Astrocyte of the cerebellum (primary cell): ENCODE data around the gene CISTR.

ENCODE experiments used
- DNase-seq: peaks from one replicate; pipeline ENCODE4 v3.0.0-alpha.2; 2011; ENCODE audit warnings: low read depth
- H3K4me3 ChIP-seq: 2 replicates; pipeline ENCODE4 v1.5.1; 2011; ENCODE audit warnings: mild to moderate bottlenecking, low read depth, low read length, moderate library complexity
- in situ Hi-C: cut with HindIII; loops from 2 replicates; pipeline ENCODE4 v1.10.0; 2017; ENCODE audit warnings: low sequenced_read_pairs
- TF ChIP-seq, protein P1 (sequence below): IDR thresholded peaks from 2 replicates; pipeline ENCODE4 v1.5.1; 2012; ENCODE audit warnings: low read length, low read depth, moderate library complexity, mild to moderate bottlenecking; ENCODE audit errors: missing control alignments

CISTR gene

DNA sequence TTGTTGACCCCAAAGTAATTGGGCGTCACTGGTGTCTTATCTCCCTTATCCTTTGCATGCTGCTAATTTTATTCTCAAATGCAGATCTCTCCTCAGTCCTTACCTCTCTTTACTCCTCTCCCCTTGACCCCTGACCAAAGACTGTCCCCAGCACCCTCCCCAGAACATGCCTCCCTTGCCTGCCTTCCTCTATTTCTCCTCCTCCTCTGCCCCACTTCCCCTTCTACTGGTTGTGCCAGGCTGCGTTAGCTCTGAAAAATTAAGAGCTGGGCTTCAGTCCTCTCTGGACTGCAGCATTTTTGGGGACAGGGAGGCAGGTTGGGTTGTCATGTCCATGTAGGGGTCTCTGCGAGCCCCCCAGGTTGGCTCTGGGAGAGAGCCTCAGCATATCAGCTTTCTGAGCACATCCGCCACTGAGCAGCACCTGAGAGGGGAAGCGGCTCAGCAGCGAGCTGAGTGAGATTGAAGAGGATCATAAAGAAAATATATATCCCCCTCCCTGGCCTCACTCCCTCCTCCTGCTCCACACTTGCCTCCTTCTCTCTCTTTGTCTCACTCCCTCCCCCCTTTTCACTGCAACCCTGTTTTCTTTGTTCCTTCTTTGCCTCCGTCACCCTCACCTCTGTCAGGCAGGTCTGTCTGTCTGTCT, 6.4 kb upstream of the CISTR start:
- H3K4me3 ChIP-seq, result no peak overlapping the region
- TF ChIP-seq, protein P1, sequence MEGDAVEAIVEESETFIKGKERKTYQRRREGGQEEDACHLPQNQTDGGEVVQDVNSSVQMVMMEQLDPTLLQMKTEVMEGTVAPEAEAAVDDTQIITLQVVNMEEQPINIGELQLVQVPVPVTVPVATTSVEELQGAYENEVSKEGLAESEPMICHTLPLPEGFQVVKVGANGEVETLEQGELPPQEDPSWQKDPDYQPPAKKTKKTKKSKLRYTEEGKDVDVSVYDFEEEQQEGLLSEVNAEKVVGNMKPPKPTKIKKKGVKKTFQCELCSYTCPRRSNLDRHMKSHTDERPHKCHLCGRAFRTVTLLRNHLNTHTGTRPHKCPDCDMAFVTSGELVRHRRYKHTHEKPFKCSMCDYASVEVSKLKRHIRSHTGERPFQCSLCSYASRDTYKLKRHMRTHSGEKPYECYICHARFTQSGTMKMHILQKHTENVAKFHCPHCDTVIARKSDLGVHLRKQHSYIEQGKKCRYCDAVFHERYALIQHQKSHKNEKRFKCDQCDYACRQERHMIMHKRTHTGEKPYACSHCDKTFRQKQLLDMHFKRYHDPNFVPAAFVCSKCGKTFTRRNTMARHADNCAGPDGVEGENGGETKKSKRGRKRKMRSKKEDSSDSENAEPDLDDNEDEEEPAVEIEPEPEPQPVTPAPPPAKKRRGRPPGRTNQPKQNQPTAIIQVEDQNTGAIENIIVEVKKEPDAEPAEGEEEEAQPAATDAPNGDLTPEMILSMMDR, result no peak
- no peak for DNase-seq
- in situ Hi-C loops, result loop anchor here (25.0 kb wide), 1 partner anchor 429 kb away; the partner anchor contains the start of gene SMUG1

DNA sequence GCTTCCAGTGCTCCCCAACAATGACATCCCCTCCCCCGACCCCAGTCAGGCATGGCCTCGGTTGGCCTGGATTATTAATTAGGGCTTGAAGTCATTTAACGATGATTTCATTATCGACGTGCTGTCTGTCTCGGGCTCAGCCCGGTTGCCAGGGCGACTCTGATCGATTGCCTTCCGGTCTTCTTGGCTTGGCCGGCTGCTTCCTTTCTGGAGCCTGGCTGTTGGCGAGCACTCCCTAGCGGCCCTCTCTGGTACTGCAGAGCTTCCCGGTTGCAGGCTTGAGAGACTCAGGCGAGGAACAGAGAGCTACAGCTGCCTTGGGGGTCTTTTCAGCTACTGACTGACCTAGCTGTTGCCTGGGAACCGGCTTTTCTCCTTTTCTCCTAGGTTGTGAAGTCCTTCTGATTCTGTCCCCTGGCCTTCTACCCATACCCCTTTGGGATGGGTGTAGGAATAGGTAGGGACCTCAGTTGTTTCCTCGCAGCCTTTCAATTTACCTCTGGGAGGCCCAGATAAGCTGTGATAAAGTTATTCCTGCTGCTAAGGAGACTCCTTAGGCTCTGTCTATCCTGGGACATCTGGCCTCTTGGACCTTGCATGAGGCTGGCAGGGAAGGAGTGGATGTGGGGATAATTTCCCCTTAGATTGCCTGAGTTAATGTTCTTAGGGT, 5.5 kb upstream of the CISTR start:
- TF ChIP-seq, protein P1, result peak; percentile 89
- peak; percentile 19 for DNase-seq
- H3K4me3 ChIP-seq, result no peak overlapping the region
- in situ Hi-C loops, result loop anchor here (25.0 kb wide), 1 partner anchor 430 kb away; the partner anchor contains the start of gene SMUG1

DNA sequence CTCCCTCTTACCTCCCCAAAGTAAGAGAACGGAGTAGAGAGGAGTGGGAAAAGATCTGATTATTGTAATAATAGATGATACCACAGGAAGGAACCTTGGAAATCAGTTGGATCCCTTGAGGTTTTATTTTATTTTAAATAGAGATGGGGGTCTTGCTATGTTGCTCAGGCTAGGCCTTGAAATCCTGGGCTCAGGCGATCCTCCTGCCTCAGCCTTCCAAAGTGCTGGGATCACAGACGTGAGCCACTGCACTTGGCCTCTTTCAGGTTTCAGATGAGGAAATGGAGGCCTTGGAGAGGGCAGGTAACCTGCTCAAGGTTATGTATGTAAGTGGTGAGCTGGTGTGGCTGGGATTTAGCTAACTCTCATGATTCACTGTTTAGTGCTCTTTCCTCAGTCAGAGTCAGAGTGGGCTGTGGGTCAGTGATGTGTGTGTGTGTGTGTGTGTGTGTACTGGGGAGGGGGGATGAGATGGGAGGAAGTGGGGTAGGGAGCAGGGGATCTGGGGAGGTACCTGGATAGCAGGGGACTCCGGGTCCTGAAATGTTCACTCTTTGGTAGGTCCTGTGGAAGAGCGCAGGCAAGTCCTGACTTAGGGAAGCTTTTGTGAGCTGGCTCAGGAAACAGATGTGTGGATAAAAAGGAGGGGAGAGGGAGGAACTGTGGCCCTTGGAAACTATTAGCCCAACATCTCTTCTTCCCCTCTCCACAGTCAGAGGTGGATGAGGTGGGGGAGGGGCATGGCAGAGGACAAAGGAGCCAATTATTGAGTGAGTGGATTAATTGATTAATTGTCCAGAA, 4.7 kb upstream of the CISTR start:
- TF ChIP-seq, protein P1, result no peak
- DNase-seq, result no peak
- in situ Hi-C loops, result loop anchor here (25.0 kb wide), 1 partner anchor 431 kb away; the partner anchor contains the start of gene SMUG1
- H3K4me3 ChIP-seq, result no peak overlapping the region

DNA sequence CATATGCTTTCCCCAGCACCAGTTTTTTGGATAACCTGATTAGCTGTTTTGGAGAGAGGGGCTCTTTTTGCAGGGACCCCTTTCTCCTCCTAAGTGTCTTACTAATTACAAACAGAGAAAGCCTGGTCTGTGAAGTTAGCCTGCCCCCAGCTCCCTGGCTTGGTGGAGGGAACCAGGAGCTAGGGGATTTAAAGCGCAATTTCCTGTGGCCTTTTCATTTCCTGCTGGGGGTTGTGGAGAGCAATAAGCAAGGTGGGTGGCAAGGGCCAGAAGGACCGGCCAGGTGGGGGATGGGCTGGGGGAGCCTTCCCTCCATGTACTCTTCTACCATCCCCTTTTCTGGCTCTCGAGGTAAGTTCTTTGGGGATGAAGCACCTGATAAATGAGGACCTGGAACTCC, 4.1 kb upstream of the CISTR start:
- DNase-seq, result no peak
- in situ Hi-C loops, result loop anchor here (25.0 kb wide), 1 partner anchor 431 kb away; the partner anchor contains the start of gene SMUG1
- TF ChIP-seq, protein P1, result no peak
- H3K4me3 ChIP-seq, result no peak overlapping the region

DNA sequence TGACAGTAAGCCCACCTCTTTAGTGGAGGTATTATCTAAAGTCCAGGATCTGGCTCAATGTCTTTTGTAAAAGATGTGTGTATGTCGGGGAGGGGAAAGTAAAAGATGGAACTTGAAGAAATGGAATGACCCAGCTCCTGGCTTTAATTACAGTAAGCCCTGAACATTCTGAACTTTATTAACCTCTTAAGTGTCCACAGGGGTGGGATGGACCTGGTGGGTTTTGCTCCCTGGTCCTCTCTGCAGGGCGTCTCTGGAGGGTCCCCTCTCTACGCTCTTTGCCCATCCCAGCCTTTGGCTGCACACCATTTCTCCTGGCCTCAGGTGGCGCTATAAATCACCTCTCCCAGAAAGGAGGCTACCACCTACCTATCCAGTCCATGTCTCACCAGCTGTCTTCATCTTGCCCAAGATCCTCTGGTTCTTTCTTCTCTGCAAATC, 3.7 kb upstream of the CISTR start:
- no peak for DNase-seq
- TF ChIP-seq, protein P1, result no peak
- H3K4me3 ChIP-seq, result no peak overlapping the region
- in situ Hi-C loops, result loop anchor here (25.0 kb wide), 1 partner anchor 432 kb away; the partner anchor contains the start of gene SMUG1

DNA sequence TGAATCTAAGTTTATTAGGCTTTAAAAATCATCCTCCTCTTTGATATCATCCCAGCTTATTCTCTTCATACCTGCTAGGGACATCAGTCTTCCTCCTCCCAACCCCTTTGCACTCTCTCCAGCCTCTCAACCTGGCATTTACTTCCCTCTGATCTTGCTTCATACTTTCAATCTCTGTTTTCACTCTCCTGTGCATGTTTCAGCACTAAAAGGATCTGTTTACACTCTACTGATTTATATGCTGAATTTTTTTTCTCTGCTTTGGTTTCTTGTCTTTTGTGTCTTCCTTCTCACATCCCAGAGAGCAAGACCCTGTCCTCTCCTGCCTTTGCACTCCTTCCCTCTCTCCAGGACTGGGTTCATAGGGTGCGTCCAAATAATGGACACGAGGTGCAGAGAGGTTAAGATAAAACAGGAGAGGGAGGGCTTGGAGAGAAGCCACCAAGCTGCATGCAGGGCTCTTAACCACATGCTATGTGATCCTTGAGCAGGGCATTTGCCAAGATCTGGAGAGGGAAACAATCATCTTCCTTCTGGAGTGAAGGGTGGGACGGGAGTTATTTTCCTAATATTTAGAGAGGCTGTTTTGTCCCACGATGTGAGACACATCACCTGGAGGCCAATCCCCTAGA, 3.0 kb upstream of the CISTR start:
- peak; percentile 33 for DNase-seq
- TF ChIP-seq, protein P1, result no peak
- in situ Hi-C loops, result loop anchor here (25.0 kb wide), 1 partner anchor 433 kb away; the partner anchor contains the start of gene SMUG1
- no peak overlapping the region for H3K4me3 ChIP-seq
